AG10803 (cell line): ENCODE measurements around the gene CDS1.

Source experiments
- DNase-seq: peaks from one replicate; pipeline ENCODE4 v3.0.0; 2010; ENCODE audit warnings: low read depth
- H3K4me3 ChIP-seq: 2 replicates; pipeline ENCODE4 v1.5.1; 2011; ENCODE audit warnings: mild to moderate bottlenecking, low read length, control low read depth
- CTCF ChIP-seq: conservative IDR thresholded peaks from 2 replicates; pipeline ENCODE4 v1.5.1; 2011; ENCODE audit warnings: mild to moderate bottlenecking, low read length, control low read depth, inconsistent platforms

Gene CDS1

DNA sequence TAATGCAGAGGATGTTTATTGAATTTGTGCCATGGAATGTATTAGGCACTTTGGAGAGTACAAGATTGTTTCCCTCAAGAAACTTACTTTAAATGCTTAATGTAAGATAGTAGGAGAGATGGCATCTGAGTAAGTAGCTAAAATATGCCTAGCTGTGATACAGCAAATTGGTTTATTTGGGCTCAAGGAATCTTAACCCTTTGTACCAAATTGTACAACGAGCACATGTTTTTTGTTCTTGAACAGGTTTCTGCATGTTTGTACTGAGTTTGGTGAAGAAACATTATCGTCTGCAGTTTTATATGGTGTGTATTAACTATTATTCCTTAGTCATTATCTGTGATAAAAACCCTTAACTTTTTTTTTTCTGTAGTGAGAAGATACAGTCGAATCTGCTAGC lies 48.6 kb downstream of the CDS1 start:
- H3K4me3 ChIP-seq, result no peak overlapping the region
- no peak for TF ChIP-seq CTCF
- no peak for DNase-seq

- peak; percentile 40 for DNase-seq
- H3K4me3 ChIP-seq, result no peak overlapping the region
- TF ChIP-seq CTCF, result no peak
Observed at GRCh38 chr4:84632092-84632491, 49.2 kb downstream of the CDS1 start.

- no peak overlapping the region for H3K4me3 ChIP-seq
- TF ChIP-seq CTCF, result no peak
- DNase-seq, result no peak
Observed at GRCh38 chr4:84634961-84635360, 52.0 kb downstream of the CDS1 start.

GRCh38 chr4:84638092-84638491 lies 55.2 kb downstream of the CDS1 start:
- DNase-seq, result no peak
- TF ChIP-seq CTCF, result no peak
- H3K4me3 ChIP-seq, result no peak overlapping the region

DNA sequence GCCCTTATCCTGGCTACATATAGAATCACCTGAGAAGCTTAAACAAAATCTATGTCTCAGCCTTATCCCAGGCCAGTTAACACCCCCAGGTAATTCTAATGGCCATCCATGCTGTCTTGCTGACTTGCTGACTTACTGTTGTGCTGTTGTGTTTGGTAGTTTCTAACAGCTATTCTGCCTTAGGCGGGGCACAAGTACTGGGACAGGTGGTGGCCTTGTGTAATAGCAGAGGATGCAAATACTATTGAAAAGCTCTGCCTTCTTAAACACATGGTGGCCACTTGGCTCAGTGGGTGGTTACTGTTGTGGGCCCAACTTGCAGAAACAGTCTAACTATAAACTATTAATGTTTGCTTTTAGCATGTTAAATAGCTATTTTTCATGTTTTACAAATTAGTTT lies 56.2 kb downstream of the CDS1 start:
- H3K4me3 ChIP-seq, result no peak overlapping the region
- DNase-seq, result no peak
- no peak for TF ChIP-seq CTCF

- no peak for TF ChIP-seq CTCF
- H3K4me3 ChIP-seq, result no peak overlapping the region
- DNase-seq, result no peak
Observed at GRCh38 chr4:84644087-84644486, 61.2 kb downstream of the CDS1 start.

DNA sequence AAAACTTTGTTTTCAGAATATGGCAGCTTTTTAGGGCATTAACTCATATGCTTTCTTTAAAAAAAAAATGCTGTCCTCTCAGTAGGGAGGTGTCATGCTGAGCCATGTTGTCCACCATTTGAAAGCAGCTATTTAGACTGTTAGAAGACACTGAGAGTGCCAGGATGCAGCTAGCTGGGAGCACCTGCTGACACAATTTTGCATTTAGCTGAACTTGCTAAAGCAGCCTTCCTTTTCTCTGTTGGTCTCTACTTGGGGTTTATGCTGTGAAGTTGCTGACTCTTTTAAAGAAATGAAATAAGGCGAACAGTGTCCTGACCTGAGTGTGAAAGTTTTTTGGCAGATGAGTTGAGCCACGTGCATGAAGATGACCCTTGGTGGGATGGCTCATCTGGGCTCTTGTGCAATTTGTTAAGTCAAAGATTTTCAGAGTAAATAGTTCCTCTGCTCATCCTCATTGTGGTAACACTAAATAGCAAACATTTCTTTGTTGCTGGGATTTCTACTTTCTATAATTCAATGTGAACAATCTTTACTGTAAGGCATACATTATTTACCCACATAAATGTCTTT lies 64.5 kb downstream of the CDS1 start:
- H3K4me3 ChIP-seq, result no peak overlapping the region
- DNase-seq, result peak; percentile 4
- TF ChIP-seq CTCF, result no peak
